Right lobe of liver (tissue), 4 donors: Measurements from ENCODE around the gene GPM6B.

Source experiments
- POLR2A ChIP-seq: fragments of 450-650 bp; IDR thresholded peaks from one replicate; pipeline ENCODE4 v1.6.1; 2017; ENCODE audit warnings: antibody characterized with exemption, mild to moderate bottlenecking
- TF ChIP-seq, protein P1 (sequence below), 4 donors: fragments of 200-600 bp in 3 of 4; fragments of 450-650 bp in 1 of 4; IDR thresholded peaks; one replicate each; pipeline versions ENCODE4 v1.5.1 to v1.8.0; 2016 to 2022; ENCODE audit warnings: antibody characterized with exemption in 4 of 4, mild to moderate bottlenecking in 2 of 4
- donor health status: DM: no; HTN: no; CAD: no.
- donor health status: DM: no; HTN: no; CAD: no.
- donor health status: DM: no; HTN: yes; CAD: no.

- TF ChIP-seq, protein P1, sequence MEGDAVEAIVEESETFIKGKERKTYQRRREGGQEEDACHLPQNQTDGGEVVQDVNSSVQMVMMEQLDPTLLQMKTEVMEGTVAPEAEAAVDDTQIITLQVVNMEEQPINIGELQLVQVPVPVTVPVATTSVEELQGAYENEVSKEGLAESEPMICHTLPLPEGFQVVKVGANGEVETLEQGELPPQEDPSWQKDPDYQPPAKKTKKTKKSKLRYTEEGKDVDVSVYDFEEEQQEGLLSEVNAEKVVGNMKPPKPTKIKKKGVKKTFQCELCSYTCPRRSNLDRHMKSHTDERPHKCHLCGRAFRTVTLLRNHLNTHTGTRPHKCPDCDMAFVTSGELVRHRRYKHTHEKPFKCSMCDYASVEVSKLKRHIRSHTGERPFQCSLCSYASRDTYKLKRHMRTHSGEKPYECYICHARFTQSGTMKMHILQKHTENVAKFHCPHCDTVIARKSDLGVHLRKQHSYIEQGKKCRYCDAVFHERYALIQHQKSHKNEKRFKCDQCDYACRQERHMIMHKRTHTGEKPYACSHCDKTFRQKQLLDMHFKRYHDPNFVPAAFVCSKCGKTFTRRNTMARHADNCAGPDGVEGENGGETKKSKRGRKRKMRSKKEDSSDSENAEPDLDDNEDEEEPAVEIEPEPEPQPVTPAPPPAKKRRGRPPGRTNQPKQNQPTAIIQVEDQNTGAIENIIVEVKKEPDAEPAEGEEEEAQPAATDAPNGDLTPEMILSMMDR (IDR thresholded peaks at IDR 0.05): no peak
- TF ChIP-seq POLR2A: no peak
These were observed 30.8 kb downstream of the GPM6B start for GRCh38 chrX:13786048-13786447.
